ENCODE results near the gene EMX2. TPM values are rescaled to one million over a fixed set of nuclear protein-coding genes. Genes with fewer than 3 reads are reported as not detected.

EMX2 gene
- total RNA-seq, 1 experiment from 2014 or later: not detected

DNA sequence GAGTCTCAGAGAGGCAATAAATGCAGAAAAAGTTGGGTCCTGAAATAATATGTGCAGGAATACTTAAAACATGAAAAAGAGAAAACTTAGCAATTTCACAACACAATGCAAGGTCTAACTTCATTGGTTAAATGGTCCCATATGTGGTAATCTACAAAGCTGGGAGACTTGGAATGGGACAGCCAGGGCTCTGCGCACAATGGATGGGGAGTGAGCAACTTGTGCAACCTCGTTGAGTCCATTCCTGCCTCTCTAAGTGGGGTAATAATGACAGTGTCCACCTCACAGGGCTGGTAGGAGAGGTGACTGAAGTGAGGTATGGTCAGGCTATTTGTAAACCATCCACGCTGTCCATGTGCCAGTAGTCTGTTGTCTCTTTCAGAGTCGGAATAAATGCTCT lies 11.8 kb upstream of the EMX2 start (continued):
- TF ChIP-seq, protein P1, sequence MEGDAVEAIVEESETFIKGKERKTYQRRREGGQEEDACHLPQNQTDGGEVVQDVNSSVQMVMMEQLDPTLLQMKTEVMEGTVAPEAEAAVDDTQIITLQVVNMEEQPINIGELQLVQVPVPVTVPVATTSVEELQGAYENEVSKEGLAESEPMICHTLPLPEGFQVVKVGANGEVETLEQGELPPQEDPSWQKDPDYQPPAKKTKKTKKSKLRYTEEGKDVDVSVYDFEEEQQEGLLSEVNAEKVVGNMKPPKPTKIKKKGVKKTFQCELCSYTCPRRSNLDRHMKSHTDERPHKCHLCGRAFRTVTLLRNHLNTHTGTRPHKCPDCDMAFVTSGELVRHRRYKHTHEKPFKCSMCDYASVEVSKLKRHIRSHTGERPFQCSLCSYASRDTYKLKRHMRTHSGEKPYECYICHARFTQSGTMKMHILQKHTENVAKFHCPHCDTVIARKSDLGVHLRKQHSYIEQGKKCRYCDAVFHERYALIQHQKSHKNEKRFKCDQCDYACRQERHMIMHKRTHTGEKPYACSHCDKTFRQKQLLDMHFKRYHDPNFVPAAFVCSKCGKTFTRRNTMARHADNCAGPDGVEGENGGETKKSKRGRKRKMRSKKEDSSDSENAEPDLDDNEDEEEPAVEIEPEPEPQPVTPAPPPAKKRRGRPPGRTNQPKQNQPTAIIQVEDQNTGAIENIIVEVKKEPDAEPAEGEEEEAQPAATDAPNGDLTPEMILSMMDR (IDR thresholded peaks at IDR 0.05 in 2 of 3, conservative IDR thresholded peaks at IDR 0.05 in 1 of 3; ENCODE audit: borderline replicate concordance in 1 of 3, insufficient read depth in 1 of 3, low read depth in 2 of 3, low read length in 2 of 3): no peak
- TF ChIP-seq, protein P2, sequence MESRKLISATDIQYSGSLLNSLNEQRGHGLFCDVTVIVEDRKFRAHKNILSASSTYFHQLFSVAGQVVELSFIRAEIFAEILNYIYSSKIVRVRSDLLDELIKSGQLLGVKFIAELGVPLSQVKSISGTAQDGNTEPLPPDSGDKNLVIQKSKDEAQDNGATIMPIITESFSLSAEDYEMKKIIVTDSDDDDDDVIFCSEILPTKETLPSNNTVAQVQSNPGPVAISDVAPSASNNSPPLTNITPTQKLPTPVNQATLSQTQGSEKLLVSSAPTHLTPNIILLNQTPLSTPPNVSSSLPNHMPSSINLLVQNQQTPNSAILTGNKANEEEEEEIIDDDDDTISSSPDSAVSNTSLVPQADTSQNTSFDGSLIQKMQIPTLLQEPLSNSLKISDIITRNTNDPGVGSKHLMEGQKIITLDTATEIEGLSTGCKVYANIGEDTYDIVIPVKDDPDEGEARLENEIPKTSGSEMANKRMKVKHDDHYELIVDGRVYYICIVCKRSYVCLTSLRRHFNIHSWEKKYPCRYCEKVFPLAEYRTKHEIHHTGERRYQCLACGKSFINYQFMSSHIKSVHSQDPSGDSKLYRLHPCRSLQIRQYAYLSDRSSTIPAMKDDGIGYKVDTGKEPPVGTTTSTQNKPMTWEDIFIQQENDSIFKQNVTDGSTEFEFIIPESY (IDR thresholded peaks at IDR 0.05; ENCODE audit: extremely low read depth, insufficient replicate concordance, low read length): no peak
- no peak for TF ChIP-seq ELF1 (IDR thresholded peaks at IDR 0.05; ENCODE audit: borderline replicate concordance, low read depth)

DNA sequence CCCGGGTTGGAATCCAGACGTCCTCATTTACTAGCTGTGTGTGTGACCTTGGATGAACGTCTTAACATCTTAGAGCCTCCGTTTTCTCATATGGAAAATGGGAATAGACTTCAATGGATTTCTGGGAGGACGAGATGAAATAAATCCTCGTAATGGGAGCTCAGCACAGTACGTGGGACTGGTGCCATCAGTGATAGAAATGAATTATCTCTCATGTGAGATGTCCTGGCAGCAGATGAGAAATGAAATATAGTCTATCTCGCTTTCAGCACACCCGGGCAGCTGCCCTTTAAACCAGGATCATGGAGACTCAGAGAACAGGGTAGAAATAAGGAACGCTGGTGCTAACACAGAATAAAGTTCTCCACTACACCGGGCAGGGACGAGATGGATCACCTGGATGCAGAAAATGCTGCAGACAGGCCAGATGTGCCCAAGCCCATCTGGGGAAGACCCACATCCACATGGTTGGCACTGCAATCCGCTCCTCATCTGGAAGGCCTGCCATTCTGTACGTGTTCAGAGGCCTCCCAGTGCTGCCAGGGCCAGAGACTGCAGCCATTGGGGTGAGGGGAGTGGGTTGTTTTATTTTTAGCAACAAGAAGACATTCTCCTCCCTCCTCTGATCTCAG lies 11.1 kb upstream of the EMX2 start:
- Histone ChIP-seq H3K9me3 (ENCODE audit: control insufficient read depth in 1 of 2, insufficient read depth in 1 of 2, low read depth in 1 of 2, low read length in 2 of 2) (no peaks in the 10 kb centered on the region), H3K4me1 (ENCODE audit: control insufficient read depth in 1 of 2, insufficient read depth in 2 of 2, low read length in 2 of 2) (no peaks in the 10 kb centered on the region), H4K20me1 (ENCODE audit: insufficient read depth) (no peaks in the 10 kb centered on the region), H3K9ac (ENCODE audit: low read length) (no peak overlapping the region), H2AFZ (ENCODE audit: low read depth, low read length, poor library complexity, severe bottlenecking) (no peak overlapping the region), H3K79me2 (ENCODE audit: insufficient read depth, low read length) (no peaks in the 10 kb centered on the region), H3K4me2 (ENCODE audit: low read length) (no peak overlapping the region), H3K27ac (ENCODE audit: low read depth, low read length) (no peak overlapping the region), H3K27me3 (ENCODE audit: insufficient read depth, low read length) (peaks cover 47% of the 10 kb centered on the region), H3K9me2 (ENCODE audit: insufficient read depth) (no peaks in the 10 kb centered on the region), H3K4me3 (replicated peaks in 1 of 2; ENCODE audit: low read depth in 1 of 2, low read length in 2 of 2) (no peak overlapping the region), H3K36me3 (ENCODE audit: control insufficient read depth in 1 of 2, insufficient read depth in 2 of 2, low read length in 2 of 2) (no peaks in the 10 kb centered on the region)
- intact Hi-C loops (cut with micrococcal nuclease): loop anchor here (10.0 kb wide), 1 partner anchor 223 kb away; no protein-coding TSS in a partner anchor
- ChIA-PET RAD21 (ENCODE audit: low non-redundant PET in 1 of 2, low total read pairs in 2 of 2, uncharacterized antibody in 2 of 2, unreplicated experiment in 2 of 2) (interaction anchor here in 1 of 2 experiments (0.6 kb wide), 1 partner anchor 268 kb away, joined by 3 read pairs; no protein-coding TSS in a partner anchor), POLR2A (no interaction called here), CTCF (interaction anchor here (1.4 kb wide), 1 partner anchor 35 kb away, joined by 4 read pairs; no protein-coding TSS in a partner anchor)
- no peak for ATAC-seq
- no TSS peak for BruUV-seq (replicated peaks)
- no peak for DNase-seq (ENCODE audit: low read depth, low spot score)
- no peak for TF ChIP-seq FOSL1 (IDR thresholded peaks at IDR 0.05; ENCODE audit: low read depth)
- TF ChIP-seq ZNF274 (IDR thresholded peaks at IDR 0.05; ENCODE audit: low read depth, low read length): no peak
- no peak for TF ChIP-seq SP1 (IDR thresholded peaks at IDR 0.05; ENCODE audit: low read depth)
- TF ChIP-seq CBX3 (IDR thresholded peaks at IDR 0.05; ENCODE audit: low read depth): no peak
- TF ChIP-seq, protein P1 (IDR thresholded peaks at IDR 0.05 in 2 of 3, conservative IDR thresholded peaks at IDR 0.05 in 1 of 3; ENCODE audit: borderline replicate concordance in 1 of 3, insufficient read depth in 1 of 3, low read depth in 2 of 3, low read length in 2 of 3): no peak
- TF ChIP-seq, protein P3, sequence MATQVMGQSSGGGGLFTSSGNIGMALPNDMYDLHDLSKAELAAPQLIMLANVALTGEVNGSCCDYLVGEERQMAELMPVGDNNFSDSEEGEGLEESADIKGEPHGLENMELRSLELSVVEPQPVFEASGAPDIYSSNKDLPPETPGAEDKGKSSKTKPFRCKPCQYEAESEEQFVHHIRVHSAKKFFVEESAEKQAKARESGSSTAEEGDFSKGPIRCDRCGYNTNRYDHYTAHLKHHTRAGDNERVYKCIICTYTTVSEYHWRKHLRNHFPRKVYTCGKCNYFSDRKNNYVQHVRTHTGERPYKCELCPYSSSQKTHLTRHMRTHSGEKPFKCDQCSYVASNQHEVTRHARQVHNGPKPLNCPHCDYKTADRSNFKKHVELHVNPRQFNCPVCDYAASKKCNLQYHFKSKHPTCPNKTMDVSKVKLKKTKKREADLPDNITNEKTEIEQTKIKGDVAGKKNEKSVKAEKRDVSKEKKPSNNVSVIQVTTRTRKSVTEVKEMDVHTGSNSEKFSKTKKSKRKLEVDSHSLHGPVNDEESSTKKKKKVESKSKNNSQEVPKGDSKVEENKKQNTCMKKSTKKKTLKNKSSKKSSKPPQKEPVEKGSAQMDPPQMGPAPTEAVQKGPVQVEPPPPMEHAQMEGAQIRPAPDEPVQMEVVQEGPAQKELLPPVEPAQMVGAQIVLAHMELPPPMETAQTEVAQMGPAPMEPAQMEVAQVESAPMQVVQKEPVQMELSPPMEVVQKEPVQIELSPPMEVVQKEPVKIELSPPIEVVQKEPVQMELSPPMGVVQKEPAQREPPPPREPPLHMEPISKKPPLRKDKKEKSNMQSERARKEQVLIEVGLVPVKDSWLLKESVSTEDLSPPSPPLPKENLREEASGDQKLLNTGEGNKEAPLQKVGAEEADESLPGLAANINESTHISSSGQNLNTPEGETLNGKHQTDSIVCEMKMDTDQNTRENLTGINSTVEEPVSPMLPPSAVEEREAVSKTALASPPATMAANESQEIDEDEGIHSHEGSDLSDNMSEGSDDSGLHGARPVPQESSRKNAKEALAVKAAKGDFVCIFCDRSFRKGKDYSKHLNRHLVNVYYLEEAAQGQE (IDR thresholded peaks at IDR 0.05; ENCODE audit: low read depth): no peak
- no peak for TF ChIP-seq TCF7L2 (IDR thresholded peaks at IDR 0.05; ENCODE audit: borderline replicate concordance, extremely low read depth, insufficient read depth, insufficient read length)
- no peak for TF ChIP-seq YY1 (IDR thresholded peaks at IDR 0.05; ENCODE audit: extremely low read depth, insufficient replicate concordance, low read depth, low read length)
- TF ChIP-seq JUND (IDR thresholded peaks at IDR 0.05): no peak
- no peak for TF ChIP-seq ZFX (IDR thresholded peaks at IDR 0.05)
- TF ChIP-seq POLR2AphosphoS5 (IDR thresholded peaks at IDR 0.05; ENCODE audit: low read depth, low read length): no peak
